Measurements from ENCODE around the gene KIF19.

The KIF19 gene

DNA sequence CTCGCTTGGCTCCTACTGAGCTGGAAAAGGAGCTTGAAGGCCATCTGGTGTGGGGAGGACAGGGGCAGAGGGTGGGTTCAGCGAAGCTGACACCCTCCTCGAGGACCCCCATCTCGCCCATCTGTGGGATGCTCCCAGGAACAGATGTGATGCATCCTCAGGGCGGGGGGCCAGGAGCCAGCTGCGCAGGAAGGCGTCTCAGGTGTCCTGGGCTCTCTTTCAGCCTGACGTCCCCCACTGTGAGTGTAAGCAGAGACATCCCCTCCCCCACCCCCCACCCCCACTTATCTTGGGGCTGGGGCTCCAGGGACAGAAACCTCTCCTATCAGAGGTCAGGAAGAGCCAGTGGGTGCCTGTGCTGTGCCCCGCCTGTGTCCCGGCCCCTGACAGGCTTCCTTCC, 16.2 kb downstream of the KIF19 start:
- no peak for DNase-seq

DNA sequence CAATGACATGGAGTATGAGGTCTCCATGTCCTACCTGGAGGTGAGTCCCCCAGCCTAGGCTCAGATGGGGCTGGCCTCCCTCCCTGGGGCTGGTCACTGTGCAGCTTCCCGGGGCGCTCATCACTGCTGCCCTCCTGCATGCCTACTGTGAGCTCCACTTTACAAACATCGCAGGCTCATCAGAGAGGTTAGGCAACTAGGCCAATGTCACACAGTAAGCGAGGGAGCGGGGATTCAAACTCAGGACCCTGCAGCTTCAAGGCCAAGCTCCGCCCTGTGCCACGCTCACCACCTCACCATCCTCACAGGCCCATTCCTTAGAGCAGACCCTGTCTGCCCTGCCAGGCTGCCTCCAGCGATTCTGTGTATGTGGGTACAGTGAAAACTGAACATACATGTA, 17.1 kb downstream of the KIF19 start:
- no peak for DNase-seq

DNA sequence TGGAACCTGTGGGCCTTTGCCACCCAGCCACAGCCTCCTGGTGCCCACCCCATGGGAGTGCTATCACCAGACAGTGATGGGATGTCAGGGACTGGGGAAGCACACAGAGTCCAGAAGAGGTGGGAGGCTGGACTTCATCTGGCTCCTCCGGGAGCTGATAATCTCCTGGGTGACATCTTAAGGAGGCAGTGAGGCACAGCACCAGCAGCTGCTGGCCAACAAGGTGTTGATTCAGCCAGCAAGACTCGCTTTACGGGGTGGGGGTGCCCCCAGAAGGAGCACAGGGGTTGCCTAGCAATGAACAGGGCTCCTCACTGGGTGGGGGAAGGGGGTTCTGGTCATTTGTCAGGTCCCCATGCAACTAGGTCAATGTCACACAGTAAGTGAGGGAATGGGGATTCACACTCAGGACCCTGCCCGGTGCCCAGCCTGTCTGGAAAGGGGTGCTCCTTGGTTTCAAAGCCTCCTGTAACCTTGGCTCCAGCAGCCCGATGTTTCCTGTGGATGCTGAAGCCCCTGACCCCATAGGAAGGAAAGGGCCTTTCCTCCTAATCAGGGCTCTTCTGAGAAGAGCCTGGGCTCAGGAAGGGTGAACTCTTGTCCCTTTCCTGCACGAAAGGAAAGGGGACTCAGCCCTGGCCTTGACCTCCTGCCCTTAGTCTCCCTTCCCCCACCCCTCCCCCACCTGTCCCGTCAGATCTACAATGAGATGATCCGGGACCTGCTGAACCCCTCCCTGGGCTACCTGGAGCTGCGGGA, 17.7 kb downstream of the KIF19 start:
- no peak for DNase-seq

DNA sequence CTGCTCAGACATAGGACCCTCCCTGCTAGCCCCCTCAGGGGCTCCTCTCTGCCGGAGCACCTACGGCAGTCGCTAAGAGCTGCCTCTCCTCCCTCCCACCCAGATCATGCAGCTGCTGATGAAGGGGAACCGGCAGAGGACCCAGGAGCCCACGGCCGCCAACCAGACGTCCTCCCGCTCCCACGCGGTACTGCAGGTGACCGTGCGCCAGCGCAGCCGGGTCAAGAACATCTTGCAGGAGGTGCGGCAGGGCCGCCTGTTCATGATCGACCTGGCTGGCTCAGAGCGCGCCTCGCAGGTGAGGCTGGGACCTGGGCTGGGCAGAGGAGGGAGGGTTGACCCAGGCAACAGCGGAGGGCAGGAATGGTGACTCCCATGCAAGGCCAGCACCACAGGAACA, 18.6 kb downstream of the KIF19 start:
- DNase-seq = no peak

DNA sequence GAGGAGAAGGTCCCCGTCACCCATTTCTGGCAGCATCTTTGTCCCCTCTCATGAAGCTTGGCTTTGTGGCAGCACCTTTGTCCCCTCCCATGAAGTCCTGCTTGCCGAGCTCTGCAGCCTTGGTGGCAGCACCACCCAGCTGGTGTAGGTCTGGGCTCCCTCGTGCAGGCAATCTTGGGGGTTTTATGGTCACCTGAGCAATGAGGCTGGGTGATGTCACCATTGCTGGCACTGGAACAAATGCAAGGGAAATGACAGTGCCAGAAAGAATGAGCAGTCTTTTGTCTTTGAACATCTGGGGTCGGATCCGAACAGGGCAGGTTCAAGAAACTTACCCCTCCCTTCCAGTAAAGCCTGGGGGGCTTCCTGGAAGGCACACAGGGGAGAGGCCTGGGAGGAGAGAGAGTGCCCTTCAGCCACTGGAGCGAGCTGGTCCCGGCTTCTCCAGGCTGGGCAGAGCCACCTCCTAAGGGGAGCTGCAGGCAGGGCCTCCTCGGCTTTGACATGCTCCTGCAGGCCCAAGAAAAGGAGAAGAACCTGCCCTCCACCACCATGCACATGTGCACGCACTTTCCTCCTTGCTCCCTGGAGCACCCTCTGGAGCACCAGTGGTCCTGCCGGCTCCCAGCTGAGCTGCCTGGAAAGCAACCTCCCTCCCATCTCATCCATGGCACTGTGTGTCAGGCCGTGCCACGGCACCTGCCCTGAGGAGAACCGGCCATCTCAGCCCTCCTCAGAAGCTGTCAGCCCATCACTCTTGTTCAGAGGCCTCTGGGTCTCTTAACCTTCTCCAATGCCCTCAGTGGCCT, 19.6 kb downstream of the KIF19 start:
- no peak for DNase-seq

DNA sequence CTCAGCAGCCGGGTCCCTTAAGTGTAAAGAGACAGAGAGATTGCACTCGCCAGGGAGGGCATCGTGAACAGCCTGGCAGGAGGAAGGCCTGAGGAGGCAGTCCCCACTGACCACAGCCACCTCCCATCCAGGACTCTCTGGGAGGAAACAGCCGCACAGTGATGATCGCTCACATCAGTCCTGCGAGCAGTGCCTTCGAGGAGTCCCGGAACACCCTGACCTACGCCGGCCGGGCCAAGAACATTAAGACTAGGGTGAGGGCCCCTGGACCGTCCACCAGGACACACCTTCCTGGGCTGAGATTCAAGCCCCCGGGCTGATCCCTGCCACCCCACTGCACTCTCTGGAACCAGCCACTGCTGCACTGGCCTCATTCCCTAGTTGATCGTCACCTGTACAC, 21.6 kb downstream of the KIF19 start:
- no peak for DNase-seq

DNA sequence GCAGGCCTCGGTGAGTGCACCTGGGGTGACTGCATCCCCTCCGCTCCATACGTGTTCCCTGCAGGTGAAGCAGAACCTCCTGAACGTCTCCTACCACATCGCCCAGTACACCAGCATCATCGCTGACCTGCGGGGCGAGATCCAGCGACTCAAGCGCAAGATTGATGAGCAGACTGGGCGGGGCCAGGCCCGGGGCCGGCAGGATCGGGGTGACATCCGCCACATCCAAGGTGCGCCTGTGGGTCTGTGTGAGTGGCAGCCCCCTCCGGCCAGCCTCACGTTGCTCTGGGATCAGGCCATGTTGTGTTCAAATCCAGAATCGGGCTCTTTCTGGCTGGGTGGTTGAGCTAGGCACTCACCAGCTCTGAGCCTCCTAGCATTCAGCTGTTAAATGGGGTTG, 23.1 kb downstream of the KIF19 start:
- DNase-seq = no peak

DNA sequence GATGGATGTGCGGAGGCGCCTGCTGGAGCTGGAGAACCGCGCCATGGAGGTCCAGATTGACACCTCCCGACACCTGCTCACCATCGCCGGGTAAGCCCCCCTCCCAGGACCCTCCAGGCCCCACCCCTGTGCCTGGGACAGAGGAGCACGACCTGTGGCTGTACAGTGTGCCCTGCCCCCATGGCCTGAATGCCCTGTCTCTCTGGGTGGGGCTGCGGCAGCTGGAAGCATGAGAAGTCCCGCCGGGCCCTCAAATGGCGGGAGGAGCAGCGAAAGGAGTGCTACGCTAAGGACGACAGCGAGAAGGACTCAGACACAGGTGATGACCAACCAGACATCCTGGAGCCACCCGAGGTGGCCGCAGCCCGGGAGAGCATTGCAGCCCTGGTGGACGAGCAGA, 24.5 kb downstream of the KIF19 start:
- no peak for DNase-seq

DNA sequence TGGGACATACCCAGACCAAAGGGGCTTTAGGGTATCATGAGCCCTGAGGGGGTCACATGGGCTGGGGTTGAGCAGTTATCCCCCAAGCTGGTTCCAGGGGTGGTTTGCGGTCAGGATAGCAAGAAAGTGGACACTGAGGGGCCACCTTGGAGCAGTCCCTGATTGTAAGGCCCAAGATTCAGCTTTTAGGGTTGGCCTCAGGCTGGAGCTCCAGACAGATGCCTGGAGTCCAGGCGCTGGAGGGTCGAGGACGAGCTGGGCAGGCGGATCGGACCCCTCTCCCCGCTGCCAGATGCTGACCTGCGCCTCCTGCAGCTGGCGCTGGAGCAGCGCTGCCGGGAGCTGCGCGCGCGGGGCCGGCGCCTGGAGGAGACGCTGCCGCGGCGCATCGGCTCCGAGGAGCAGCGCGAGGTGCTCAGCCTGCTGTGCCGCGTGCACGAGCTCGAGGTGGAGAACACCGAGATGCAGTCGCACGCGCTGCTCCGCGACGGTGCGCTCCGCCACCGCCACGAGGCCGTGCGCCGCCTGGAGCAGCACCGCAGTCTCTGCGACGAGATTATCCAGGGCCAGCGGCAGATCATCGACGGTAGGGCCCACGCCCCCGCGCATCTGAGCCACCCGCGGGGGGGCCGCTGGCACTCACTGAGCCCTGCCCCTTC, 25.7 kb downstream of the KIF19 start:
- no peak for DNase-seq

DNA sequence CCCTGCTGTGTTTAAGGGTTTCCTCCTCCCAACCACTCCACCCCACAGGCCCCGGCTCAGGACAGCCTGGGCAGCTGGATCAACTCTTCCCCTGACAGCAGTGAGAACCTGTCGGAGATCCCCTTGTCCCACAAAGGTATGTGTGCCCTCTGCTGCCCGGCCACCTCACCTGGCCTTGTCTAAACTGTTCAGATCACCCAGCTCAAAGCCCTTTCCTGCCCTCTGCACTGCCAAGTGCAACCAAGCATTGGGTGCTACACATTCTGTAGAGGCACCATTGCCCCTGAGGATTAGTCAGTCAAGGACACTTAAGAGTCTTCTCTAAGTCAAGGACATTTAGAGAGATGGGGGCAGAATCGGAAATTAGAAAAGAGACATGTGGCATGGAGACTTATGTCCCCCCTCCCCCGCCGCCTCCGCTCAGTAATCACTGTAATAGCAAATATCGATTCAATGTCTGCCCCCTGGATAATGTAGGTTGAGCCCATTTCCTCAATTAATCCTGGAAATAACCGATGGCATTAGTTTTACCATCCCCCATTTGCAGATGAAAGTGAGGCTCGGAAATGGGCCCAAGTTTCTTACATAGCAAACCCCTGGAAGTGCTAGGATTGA, 27.5 kb downstream of the KIF19 start:
- DNase-seq = no peak

DNA sequence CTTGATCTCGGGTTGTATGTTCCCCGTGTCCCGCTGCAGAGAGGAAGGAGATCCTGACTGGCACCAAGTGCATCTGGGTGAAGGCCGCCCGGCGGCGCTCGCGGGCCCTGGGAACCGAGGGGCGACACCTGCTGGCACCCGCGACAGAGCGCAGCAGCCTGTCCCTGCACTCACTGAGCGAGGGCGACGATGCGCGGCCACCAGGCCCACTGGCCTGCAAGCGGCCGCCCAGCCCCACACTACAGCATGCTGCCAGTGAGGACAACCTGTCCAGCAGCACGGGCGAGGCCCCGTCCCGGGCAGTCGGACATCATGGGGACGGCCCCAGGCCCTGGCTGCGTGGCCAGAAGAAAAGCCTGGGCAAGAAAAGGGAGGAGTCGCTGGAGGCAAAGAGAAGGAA, 28.1 kb downstream of the KIF19 start:
- DNase-seq = no peak

DNA sequence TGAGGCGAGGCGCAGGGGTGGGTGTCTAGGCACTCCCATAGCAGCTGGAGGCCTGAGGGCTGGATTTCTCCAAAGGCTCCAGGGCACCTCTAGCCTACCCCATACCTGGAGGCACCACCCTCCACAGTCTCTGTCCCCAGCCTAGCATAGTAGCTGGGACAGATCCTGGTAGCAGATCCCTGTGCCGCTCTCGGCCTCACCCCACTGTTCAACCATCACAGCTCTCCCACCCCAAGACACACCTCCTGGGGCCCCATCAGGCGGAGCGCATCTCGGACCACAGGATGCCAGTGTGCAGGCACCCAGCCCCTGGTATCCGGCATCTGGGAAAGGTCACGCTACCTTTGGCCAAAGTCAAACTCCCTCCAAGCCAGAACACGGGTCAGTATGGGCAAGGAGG, 28.5 kb downstream of the KIF19 start:
- no peak for DNase-seq

DNA sequence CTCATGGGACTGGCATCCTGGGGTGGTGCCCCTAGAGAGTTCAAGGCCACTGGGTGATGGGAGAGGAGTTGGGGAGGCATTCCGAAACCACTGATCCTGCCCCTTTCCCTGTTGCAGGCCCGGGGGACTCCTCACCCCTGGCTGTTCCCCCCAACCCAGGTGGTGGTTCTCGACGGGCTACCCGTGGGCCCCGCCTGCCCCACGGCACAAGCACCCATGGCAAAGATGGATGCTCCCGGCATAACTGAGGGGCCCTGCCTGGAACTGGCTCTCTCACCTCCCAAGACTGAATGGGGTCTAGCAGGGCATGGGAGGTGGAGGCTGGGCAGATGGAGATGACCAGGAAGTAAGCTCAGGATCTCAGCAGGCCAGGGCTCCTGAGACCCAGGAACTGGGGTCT, 29.0 kb downstream of the KIF19 start:
- no peak for DNase-seq

DNA sequence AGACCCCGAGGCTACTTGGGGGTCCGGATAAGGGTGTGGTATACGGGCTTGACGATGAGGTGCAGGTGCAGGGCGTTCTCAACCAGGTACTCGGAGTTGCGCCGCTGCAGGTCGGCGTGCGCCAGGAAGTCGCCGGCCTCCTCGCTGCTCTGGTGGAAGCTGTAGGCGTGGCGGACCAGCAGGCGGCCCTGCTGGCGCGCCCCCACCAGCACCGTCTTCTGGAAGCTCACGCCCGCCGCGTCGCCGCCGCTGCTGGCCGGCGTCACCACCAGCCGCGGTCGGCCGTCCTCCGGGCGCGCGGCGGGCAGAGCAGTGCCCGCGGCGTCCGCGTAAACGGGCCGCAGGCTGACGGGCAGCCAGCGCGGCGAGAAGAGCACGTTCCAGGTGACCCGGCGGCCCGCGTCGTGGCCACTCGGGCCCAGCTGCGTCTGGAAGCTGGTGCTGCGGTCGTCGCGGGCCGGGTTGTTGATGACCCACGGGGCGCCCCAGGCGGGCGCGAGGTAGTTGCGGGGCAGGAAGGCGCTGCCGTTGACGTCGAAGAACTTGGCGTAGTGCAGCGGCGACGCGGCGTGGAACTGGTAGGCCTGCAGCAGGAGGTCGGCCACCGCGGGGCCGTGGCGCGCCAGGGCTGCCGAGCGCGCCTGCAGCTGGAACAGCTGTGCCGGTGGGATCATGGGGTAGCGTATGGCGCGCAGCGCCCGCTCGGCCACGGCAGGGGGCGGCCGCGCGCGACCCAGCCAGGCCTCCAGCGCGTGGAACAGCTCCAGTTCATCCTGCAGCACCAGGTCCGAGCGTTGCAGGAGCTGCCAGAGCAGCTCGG, 30.8 kb downstream of the KIF19 start:
- DNase-seq = no peak

DNA sequence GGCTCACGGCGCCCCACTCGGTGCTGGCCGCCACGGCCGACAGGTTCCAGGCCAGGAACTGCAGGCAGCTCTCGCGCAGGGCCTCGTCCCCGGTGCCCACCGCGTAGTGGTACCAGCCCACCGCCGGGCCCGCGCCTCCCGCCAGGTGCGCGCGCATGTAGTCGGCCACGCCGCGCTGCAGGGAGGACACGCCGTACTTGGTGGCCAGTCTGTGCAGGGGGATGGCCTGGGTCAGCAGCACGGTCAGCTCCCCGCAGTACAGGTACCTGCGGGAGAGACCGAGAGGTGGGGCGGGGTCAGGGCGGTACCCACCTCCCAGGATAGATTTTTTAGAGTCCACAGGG, 31.4 kb downstream of the KIF19 start:
- DNase-seq = no peak

DNA sequence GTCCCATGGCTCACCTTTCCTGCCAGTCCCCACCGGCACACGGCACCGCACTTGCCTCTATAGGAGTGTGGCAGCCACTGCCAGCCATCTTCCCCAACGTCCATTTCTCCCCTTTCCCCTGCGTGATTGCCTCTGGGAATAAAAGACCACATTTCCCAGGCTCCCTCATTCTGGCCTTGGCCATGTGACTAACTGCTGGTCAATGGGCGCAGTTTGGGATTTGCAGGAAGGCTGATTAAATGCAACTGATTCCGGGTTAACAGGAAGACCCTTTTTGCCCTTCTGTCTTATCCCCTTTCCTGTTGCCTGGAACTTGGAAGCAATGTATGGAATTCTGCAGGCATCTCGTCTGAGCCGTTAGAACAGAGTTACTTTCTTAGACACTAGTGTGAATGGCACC, 32.7 kb downstream of the KIF19 start:
- no peak for DNase-seq

DNA sequence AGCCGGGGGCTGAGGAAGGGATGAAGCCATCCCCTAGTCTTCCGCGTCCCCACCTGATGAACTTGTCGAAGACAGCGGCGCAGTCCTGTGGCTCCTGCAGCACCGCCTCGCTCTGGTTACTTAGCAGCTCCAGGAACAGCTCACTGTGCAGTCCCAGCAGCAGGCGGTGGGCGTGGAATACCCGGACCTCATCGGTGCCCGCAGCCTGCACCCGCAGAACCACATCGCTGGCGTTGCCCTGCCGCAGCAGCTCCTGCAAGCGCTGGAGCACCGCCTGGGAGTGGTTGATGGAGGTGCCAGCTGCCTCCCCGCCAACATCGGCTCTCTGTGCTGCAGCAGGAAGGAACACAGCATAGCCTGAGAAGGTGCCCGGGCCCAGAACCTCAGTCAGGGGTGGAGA, 33.9 kb downstream of the KIF19 start:
- DNase-seq = no peak

DNA sequence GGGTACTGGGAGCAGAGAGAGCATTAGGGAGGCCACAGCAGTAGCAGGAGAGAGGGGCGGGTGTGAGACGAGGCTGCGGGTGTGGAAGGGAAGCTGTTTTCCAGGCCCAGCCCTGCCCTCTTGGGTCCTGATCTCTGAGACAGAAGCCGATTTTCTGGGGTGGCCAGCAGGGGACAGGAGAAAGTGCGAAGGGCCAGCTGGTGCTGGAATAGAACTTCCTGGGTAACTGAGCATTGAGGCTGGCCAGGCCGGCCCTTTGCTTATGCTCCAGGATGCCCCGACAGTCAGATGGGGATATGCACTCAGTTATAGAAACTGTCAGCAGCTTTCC, 34.8 kb downstream of the KIF19 start:
- no peak for DNase-seq

DNA sequence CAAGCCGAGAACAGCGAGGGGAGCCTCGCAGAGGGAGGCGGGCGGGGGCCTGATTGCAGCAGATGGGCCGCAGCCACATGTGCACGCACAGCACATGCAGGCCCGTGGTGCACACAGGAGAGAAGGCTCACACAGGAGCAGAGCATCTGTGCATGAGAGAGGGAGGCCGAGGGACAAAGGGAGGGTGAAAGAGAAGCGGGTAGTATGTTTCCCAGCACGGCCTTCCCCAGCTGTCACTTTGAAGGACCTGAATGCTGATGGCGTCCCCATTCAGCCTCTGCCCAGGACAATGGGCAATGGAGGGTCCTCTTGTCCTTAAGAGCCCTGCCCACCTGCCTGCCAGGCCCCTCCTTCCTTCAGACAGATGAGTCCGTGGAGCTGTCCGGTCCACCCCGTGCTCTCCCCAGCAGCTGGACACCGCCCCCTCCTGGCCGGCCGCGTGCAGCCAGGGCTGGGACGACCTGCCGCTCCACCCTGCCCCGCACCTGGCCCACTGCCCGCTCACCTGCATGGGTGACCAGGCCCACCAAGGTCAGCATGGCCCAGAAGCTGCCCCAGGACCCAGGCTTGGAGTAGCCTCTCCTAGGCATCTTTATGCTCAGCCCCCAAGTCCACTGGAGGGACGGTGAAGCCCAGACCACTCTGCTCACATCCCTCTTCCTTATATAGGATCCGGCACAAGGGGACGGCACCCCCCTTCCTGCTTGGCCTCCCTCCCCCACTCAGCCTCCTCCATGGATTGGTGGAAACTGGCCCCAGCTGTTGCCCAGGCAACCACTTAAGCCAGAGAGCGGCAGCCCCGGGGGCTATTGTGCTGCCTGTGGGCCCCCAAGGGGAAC, 35.4 kb downstream of the KIF19 start, which contains the start of gene BTBD17:
Gene BTBD17, minus strand, starts transcription at position 639 of the 839 bp plus-strand sequence. Its CDS starts 49 bp downstream, at position 590.
- no peak for DNase-seq

DNA sequence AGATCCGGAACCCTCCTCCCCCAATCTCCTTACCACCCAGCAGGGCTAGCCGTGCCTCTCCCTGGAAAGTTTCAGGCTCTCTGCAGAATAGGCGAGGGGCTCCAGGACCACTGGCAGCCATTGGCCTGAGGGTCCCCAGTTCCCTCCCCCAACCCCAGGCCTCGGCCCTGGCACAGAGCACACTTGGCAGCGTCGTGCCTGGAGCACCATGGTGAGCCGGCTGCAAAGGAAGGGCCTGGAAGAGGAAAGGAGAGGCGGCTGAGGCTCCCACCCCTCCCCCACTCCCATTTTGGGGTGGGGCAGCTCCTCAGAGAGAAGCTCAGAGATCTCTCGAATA, 36.0 kb downstream of the KIF19 start:
- DNase-seq = no peak

DNA sequence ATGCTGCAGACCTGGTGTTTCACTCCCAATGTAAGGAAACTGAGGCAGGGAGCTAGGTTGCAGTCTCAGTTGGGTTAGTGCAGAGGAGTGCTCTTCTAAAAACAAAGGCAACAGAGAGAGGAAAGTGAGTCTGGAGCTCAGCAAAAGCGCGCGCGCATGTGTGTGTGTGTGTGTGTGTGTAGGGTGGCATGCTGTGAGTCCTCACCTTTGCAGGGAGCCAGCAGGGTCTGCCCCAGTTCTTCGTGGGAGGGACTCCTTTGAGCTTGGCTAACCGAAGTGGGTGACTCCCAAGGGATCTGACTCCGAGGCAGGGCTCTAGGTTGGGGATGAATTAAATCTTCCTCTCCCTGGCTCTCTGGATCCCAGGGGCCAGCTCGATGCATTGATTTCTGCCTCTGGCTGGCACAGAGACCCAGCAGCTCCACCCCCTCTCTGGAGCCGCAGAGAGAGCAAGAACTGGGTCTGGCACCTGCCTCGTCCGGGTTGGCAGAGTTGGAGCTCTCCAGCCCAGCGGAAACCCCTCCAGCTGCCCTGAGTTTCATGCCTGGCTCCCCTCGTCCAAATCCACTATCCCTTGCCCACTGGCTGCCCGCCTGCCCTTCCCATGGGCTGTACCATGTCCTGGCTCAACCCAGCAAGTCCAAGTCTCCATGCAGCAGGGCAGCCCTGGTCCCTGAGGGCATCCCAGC, 36.9 kb downstream of the KIF19 start:
- DNase-seq = no peak

Measured in effector CD8-positive, alpha-beta T cell (primary cell).